Measurements from ENCODE around the gene SPATS2.
A peak's percentile ranks its signal among the peaks of the same experiment; 100 is the strongest.
"Not testable (repeated sequence)": the region's sequence is repeated elsewhere in the genome, so short reads cannot be mapped to it uniquely, and the experiment has no call there.

SPATS2 gene

DNA sequence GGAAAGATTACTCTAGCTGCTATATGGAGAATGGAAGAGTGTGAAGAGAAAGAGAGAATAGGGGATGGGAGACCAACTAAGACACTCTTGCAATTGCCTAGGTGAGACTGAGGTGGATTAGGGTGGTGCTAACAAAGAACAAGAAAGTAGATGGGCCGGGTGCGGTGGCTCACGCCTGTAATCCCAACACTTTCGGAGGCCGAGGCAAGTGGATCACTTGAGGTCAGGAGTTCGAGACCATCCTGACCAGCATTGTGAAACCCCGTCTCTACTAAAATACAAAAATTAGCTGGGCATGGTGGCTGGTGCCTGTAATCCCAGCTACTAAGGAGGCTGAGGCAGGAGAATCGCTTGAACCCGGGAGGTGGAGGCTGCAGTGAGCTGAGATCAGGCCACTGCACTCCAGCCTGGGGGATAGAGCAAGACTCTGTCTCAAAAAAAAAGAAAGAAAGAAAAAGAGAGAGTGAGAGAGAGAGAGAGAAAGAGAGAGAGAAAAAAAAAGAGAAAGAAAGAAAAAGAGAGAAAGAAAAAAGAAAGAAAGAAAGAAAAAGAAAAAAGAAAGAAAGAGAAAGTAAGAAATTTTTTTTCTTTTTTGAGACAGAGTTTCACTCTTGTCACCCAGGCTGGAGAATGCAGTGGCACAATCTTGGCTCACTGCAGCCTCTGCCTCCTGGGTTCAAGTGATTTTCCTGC, 46.7 kb upstream of the SPATS2 start:
- H3K4me1 ChIP-seq (ENCODE audit: control insufficient read depth, insufficient read depth, low read length); H3K27ac ChIP-seq (ENCODE audit: extremely low read depth, low read depth, low read length); H3K9me3 ChIP-seq (ENCODE audit: control insufficient read depth, insufficient read depth, low read depth, low read length); H3K4me3 ChIP-seq (ENCODE audit: low read depth, low read length): not testable (repeated sequence)
- TF ChIP-seq ZNF596 (tag by site-specific recombination; IDR thresholded peaks at IDR 0.05) (peak; percentile 89), ZNF366 (tag by site-specific recombination; conservative IDR thresholded peaks at IDR 0.05) (peak; percentile 90), PRDM1 (tag by site-specific recombination; IDR thresholded peaks at IDR 0.05) (peak; percentile 99)
- TF ChIP-seq, protein P1, sequence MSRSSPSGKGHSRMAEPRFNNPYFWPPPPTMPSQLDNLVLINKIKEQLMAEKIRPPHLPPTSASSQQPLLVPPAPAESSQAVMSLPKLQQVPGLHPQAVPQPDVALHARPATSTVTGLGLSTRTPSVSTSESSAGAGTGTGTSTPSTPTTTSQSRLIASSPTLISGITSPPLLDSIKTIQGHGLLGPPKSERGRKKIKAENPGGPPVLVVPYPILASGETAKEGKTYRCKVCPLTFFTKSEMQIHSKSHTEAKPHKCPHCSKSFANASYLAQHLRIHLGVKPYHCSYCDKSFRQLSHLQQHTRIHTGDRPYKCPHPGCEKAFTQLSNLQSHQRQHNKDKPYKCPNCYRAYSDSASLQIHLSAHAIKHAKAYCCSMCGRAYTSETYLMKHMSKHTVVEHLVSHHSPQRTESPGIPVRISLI (tag by site-specific recombination; IDR thresholded peaks at IDR 0.05) = 0 out of 2 replicates have a peak, but pooled peaks have one; percentile 36
- POLR2A ChIA-PET = interaction anchor here (0.6 kb wide), 1 partner anchor 56 kb away, joined by 4 read pairs; no protein-coding TSS in a partner anchor
- CTCF ChIA-PET = interaction anchor here (0.6 to 4.4 kb wide), 4 partner anchors 21 to 32 kb away, joined by 3 to 43 read pairs (median 18); partner anchors contain the start of gene PRPH
- H3K36me3 ChIP-seq (ENCODE audit: control insufficient read depth in 2 of 2, insufficient read depth in 1 of 2, low read length in 2 of 2) = peaks cover 14 to 16% of the 10 kb centered on the region in 2 experiments; a peak in 2 of 3 replicates

DNA sequence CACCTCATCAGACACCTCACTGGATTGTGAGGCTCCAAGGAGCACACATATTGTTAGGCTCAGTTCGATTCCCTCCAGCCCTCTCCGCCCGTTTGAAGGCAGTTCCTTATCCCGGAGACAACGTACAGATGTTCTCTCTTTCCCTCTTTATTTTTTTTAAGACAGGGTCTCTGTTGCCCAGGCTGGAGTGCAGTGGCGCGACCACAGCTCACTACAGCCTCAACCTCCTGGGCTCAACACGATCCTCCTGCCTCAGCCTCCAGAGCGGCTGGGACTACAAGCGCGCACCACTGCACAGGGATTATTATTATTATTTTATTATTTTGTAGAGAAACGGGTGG, 44.9 kb upstream of the SPATS2 start:
- POLR2A ChIA-PET = interaction anchor here (0.7 to 4.0 kb wide), 20 partner anchors 13 to 469 kb away, joined by 3 to 94 read pairs (median 6); partner anchors contain the start of genes C1QL4, DNAJC22, PRPH and SPATS2
- peaks cover 21 to 34% of the 10 kb centered on the region in 2 experiments for H3K36me3 ChIP-seq (ENCODE audit: control insufficient read depth in 2 of 2, insufficient read depth in 1 of 2, low read length in 2 of 2)
- CTCF ChIA-PET = interaction anchor here (0.6 to 4.4 kb wide), 13 partner anchors 9 to 850 kb away, joined by 3 to 43 read pairs (median 7); partner anchors contain the start of genes DNAJC22 and PRPH
- H3K4me1 ChIP-seq (ENCODE audit: control insufficient read depth, insufficient read depth, low read length) = 0 out of 2 replicates have a peak, but pooled peaks cover 4% of the 10 kb centered on the region
- H3K27ac ChIP-seq (ENCODE audit: extremely low read depth, low read depth, low read length) = peak overlapping the region; percentile 16; the same call in 1 of the 2 replicates
- H3K9me3 ChIP-seq (ENCODE audit: control insufficient read depth, insufficient read depth, low read depth, low read length) = no peaks in the 10 kb centered on the region
- H3K4me3 ChIP-seq (ENCODE audit: low read depth, low read length) = peak overlapping the region; percentile 73
- TF ChIP-seq ZFP37 (tag by site-specific recombination; IDR thresholded peaks at IDR 0.05) (no peak), ZNF768 (tag by site-specific recombination; IDR thresholded peaks at IDR 0.05) (0 out of 2 replicates have a peak, but pooled peaks have one; percentile 25)
- TF ChIP-seq, protein P2, sequence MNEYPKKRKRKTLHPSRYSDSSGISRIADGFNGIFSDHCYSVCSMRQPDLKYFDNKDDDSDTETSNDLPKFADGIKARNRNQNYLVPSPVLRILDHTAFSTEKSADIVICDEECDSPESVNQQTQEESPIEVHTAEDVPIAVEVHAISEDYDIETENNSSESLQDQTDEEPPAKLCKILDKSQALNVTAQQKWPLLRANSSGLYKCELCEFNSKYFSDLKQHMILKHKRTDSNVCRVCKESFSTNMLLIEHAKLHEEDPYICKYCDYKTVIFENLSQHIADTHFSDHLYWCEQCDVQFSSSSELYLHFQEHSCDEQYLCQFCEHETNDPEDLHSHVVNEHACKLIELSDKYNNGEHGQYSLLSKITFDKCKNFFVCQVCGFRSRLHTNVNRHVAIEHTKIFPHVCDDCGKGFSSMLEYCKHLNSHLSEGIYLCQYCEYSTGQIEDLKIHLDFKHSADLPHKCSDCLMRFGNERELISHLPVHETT (tag by site-specific recombination; IDR thresholded peaks at IDR 0.05) = 0 out of 2 replicates have a peak, but pooled peaks have one; percentile 63
- TF ChIP-seq, protein P3, sequence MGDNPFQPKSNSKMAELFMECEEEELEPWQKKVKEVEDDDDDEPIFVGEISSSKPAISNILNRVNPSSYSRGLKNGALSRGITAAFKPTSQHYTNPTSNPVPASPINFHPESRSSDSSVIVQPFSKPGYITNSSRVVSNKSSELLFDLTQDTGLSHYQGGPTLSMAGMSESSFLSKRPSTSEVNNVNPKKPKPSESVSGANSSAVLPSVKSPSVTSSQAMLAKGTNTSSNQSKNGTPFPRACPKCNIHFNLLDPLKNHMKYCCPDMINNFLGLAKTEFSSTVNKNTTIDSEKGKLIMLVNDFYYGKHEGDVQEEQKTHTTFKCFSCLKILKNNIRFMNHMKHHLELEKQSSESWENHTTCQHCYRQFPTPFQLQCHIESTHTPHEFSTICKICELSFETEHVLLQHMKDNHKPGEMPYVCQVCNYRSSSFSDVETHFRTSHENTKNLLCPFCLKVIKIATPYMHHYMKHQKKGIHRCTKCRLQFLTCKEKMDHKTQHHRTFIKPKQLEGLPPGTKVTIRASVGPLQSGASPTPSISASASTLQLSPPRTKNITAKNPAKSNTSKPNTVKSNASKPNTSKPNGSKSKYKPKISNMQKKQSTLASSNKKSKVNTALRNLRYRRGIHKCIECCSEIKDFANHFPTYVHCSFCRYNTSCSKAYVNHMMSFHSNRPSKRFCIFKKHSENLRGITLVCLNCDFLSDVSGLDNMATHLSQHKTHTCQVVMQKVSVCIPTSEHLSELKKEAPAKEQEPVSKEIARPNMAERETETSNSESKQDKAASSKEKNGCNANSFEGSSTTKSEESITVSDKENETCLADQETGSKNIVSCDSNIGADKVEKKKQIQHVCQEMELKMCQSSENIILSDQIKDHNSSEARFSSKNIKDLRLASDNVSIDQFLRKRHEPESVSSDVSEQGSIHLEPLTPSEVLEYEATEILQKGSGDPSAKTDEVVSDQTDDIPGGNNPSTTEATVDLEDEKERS (tag by site-specific recombination; IDR thresholded peaks at IDR 0.05) = 0 out of 2 replicates have a peak, but pooled peaks have one; percentile 60

DNA sequence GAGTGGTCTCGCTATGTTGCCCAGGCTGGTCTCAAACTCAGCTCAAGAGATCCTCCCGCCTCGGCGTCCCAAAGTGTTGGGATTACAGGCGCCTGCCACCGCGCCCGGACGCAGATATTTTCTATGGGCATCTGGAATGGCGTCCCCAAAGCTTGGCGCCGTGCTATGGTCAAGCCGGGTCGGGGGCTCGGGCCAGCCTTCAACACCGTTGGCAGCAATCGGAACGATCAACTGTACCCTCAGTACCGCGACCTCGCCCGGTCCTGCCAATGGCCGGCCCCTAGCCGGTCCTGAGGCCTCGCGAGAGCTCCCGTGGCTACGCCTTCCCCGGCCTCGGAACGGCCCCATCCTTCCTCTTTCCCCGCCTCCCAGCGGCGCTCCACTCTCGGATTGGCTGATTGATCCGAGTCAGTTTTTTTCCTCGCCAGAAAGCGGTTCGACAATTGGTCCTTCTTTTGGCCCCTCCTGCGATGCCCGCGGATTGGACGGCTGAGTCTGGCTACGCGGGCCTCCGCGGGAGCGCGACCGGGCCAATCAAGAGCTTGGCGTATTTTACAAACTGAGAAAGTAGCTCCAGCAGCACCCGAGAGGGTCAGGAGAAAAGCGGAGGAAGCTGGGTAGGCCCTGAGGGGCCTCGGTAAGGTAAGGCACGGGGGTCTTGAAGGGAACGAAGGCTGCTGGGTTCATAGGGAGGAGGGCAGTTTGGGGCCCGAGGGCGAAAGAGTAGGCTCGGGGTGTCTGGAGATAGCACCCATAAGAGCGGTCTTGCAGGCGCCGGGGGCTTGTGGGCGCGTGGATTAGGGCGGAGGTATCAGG, 44.3 kb upstream of the SPATS2 start, which contains the start of gene TROAP:
TSS of gene TROAP (plus strand) at position 548 of the 816 bp plus-strand sequence. CDS start 354 bp downstream, outside the sequence.
- Histone ChIP-seq H3K4me1 (ENCODE audit: control insufficient read depth, insufficient read depth, low read length) (0 out of 2 replicates have a peak, but pooled peaks cover 4% of the 10 kb centered on the region), H3K9me3 (ENCODE audit: control insufficient read depth, insufficient read depth, low read depth, low read length) (no peaks in the 10 kb centered on the region), H3K36me3 (ENCODE audit: control insufficient read depth in 2 of 2, insufficient read depth in 1 of 2, low read length in 2 of 2) (peaks cover 24 to 39% of the 10 kb centered on the region in 2 experiments), H3K27ac (ENCODE audit: extremely low read depth, low read depth, low read length) (peak within 1 kb of the TSS; percentile 46), H3K4me3 (ENCODE audit: low read depth, low read length) (peak within 1 kb of the TSS; percentile 73)
- POLR2A ChIA-PET = interaction anchor here (0.6 to 4.0 kb wide), 30 partner anchors 12 to 470 kb away, joined by 3 to 94 read pairs (median 4); partner anchors contain the start of genes C1QL4, DNAJC22, PRPH and SPATS2
- CTCF ChIA-PET = interaction anchor here (0.6 to 4.4 kb wide), 14 partner anchors 9 to 850 kb away, joined by 3 to 43 read pairs (median 6); partner anchors contain the start of genes DNAJC22 and PRPH
- TF ChIP-seq SP7 (tag by site-specific recombination; IDR thresholded peaks at IDR 0.05) = peak; percentile 55
- no peak; the same call in 1 of the 2 replicates for TF ChIP-seq ZBTB20 (tag by site-specific recombination; IDR thresholded peaks at IDR 0.05)
- TF ChIP-seq, protein P4, sequence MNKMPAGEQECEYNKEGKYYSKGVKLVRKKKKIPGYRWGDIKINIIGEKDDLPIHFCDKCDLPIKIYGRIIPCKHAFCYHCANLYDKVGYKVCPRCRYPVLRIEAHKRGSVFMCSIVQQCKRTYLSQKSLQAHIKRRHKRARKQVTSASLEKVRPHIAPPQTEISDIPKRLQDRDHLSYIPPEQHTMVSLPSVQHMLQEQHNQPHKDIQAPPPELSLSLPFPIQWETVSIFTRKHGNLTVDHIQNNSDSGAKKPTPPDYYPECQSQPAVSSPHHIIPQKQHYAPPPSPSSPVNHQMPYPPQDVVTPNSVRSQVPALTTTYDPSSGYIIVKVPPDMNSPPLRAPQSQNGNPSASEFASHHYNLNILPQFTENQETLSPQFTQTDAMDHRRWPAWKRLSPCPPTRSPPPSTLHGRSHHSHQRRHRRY (tag by site-specific recombination; IDR thresholded peaks at IDR 0.05) = no peak
- TF ChIP-seq ZNF302 (tag by site-specific recombination; IDR thresholded peaks at IDR 0.05; ENCODE audit: low read depth) = no peak
- peak; percentile 74 for TF ChIP-seq ZNF2 (tag by site-specific recombination; IDR thresholded peaks at IDR 0.05)
- no peak for TF ChIP-seq ZNF391 (tag by site-specific recombination; IDR thresholded peaks at IDR 0.05; ENCODE audit: borderline replicate concordance, low read depth)
- TF ChIP-seq KLF16 (tag by site-specific recombination; IDR thresholded peaks at IDR 0.05) = peak; percentile 39; the same call in 1 of the 2 replicates
- TF ChIP-seq ZNF157 (tag by site-specific recombination; IDR thresholded peaks at IDR 0.05) = no peak
- TF ChIP-seq SCRT1 (tag by site-specific recombination; IDR thresholded peaks at IDR 0.05; ENCODE audit: borderline replicate concordance) = no peak
- TF ChIP-seq, protein P1 (tag by site-specific recombination; IDR thresholded peaks at IDR 0.05) = peak; percentile 94
- TF ChIP-seq ZNF335 (tag by site-specific recombination; conservative IDR thresholded peaks at IDR 0.05) = peak; percentile 95
- TF ChIP-seq REPIN1 (tag by site-specific recombination; IDR thresholded peaks at IDR 0.05; ENCODE audit: low read depth) = peak; percentile 93; the same call in 1 of the 2 replicates
